Sigmoid colon (tissue), 4 donors: ENCODE data around the gene ZBBX.

Source experiments
- EP300 ChIP-seq, 4 donors: sonication (generic); formaldehyde crosslinking; IDR thresholded peaks; one replicate each; pipeline ENCODE4 v1.6.1; 2017; ENCODE audit warnings: antibody characterized with exemption in 4 of 4
- POLR2AphosphoS5 ChIP-seq, 4 donors: sonication (generic); formaldehyde crosslinking; IDR thresholded peaks; one replicate each; pipeline ENCODE4 v1.6.1; 2017; ENCODE audit warnings: antibody characterized with exemption in 4 of 4

- TF ChIP-seq POLR2AphosphoS5 (IDR thresholded peaks at IDR 0.05) (no peak), EP300 (IDR thresholded peaks at IDR 0.05) (no peak)
These were observed 48.9 kb downstream of the ZBBX start for GRCh38 chr3:167330993-167331785.
